GM12878 (cell line): ENCODE data around the gene LDHAL6A. TPM values are rescaled to one million over a fixed set of nuclear protein-coding genes. Genes with fewer than 3 reads are reported as not detected.

Source experiments
- BACH1 ChIP-seq: fragments of 450-650 bp; IDR thresholded peaks from 2 replicates; pipeline ENCODE4 v1.6.1; 2017; ENCODE audit warnings: mild to moderate bottlenecking, borderline replicate concordance
- BHLHE40 ChIP-seq, 2 experiments: fragments of 450-650 bp in 1 of 2; IDR thresholded peaks; 2 replicates each; pipeline ENCODE4 v1.6.1; 2011 to 2017; ENCODE audit warnings: low read depth in 2 of 2, borderline replicate concordance in 1 of 2, improper control_type of control experiment in 1 of 2, low read length in 1 of 2, mild to moderate bottlenecking in 1 of 2
- CUX1 ChIP-seq: IDR thresholded peaks from 2 replicates; pipeline ENCODE4 v1.6.1; 2012; ENCODE audit warnings: improper control_type of control experiment, low read depth, low read length; ENCODE audit not compliant: insufficient replicate concordance
- GABPA ChIP-seq: IDR thresholded peaks from 2 replicates; pipeline ENCODE4 v1.6.1; 2014; ENCODE audit warnings: antibody characterized with exemption, low read depth, mild to moderate bottlenecking, inconsistent platforms
- JUNB ChIP-seq: IDR thresholded peaks from 2 replicates; pipeline ENCODE4 v1.6.1; 2016; ENCODE audit warnings: antibody characterized with exemption, mild to moderate bottlenecking
- MXI1 ChIP-seq: fragments of 150-350 bp; IDR thresholded peaks from 2 replicates; pipeline ENCODE4 v1.6.1; 2011; ENCODE audit warnings: low read depth, mild to moderate bottlenecking, inconsistent platforms, low read length, improper control_type of control experiment
- PML ChIP-seq: IDR thresholded peaks from 2 replicates; pipeline ENCODE4 v1.6.1; 2012; ENCODE audit warnings: low read length, inconsistent platforms
- POLR2A ChIP-seq: IDR thresholded peaks from 2 replicates; pipeline ENCODE4 v1.6.1; 2011; ENCODE audit warnings: low read depth, mild to moderate bottlenecking, low read length
- RB1 ChIP-seq: fragments of 450-650 bp; formaldehyde crosslinking; IDR thresholded peaks from 2 replicates; pipeline ENCODE4 v1.6.1; 2017; ENCODE audit warnings: mild to moderate bottlenecking, borderline replicate concordance
- SMAD5 ChIP-seq: IDR thresholded peaks from 2 replicates; pipeline ENCODE4 v1.6.1; 2016; ENCODE audit warnings: antibody characterized with exemption, low read depth
- TAF1 ChIP-seq: IDR thresholded peaks from 2 replicates; pipeline ENCODE4 v1.6.1; 2011; ENCODE audit warnings: mild to moderate bottlenecking, low read depth, low read length, borderline replicate concordance
- USF1 ChIP-seq: IDR thresholded peaks from 2 replicates; pipeline ENCODE4 v1.6.1; 2011; ENCODE audit warnings: borderline replicate concordance, low read depth, mild to moderate bottlenecking, moderate library complexity, mixed read lengths, low read length; ENCODE audit not compliant: insufficient read depth; ENCODE audit errors: extremely low read length
- ZBTB40 ChIP-seq: fragments of 450-650 bp; IDR thresholded peaks from 2 replicates; pipeline ENCODE4 v1.6.1; 2016; ENCODE audit warnings: mild to moderate bottlenecking, moderate library complexity, borderline replicate concordance
- ZNF687 ChIP-seq: fragments of 450-650 bp; IDR thresholded peaks from 2 replicates; pipeline ENCODE4 v1.6.1; 2017; ENCODE audit warnings: mild to moderate bottlenecking, moderate library complexity
- polyA plus RNA-seq, 11 experiments: library from polyadenylated mRNA; depleted of rRNA in 4 of 11; unstranded in 6 of 11; stranded (reverse) in 5 of 11; fragments of >200 nt; fragmentation: Nextera tagmentation in 4 of 11; fragmentation: Illumina TruSeq in 1 of 11; extraction: Ambion mirVana in 4 of 11; extraction: Trizol in 1 of 11; gene quantifications; 1 replicate in 1 of 11; 2 replicates in 10 of 11; pipeline versions ENCODE4 v1.2.1 to v1.2.3, GENCODE V29; 2011 to 2016; ENCODE audit warnings: inconsistent platforms in 2 of 11, missing spikeins in 2 of 11, low read depth in 1 of 11
- total RNA-seq, 4 experiments: library from RNA; depleted of rRNA in 3 of 4; stranded (reverse); fragments of >200 nt in 3 of 4; fragmentation: Illumina TruSeq in 1 of 4; extraction: Trizol in 1 of 4; gene quantifications; 2 replicates each; pipeline versions ENCODE4 v1.2.1 to v1.2.3, GENCODE V29; 2013 to 2021

The LDHAL6A gene
- total and polyA plus RNA-seq, 10 of the 15 experiments (the other 5 are each of a cell fraction or from before 2014, with no cell fraction given): 0.03 to 0.11 (median 0.09) TPM; not detected in 7

- TF ChIP-seq JUNB (no peak; the same call in 1 of the 2 replicates), USF1 (peak; percentile 8), SMAD5 (peak; percentile 96), ZNF687 (peak; percentile 76; the same call in 1 of the 2 replicates), BACH1 (peak; percentile 44; the same call in 1 of the 2 replicates), MXI1 (no peak; the same call in 1 of the 2 replicates), CUX1 (no peak), RB1 (peak; percentile 64; the same call in 1 of the 2 replicates), PML (peak; percentile 89), ZBTB40 (peak; percentile 97), BHLHE40 (IDR thresholded peaks at IDR 0.05; ENCODE audit: borderline replicate concordance in 1 of 2, low read depth in 2 of 2, low read length in 1 of 2) (peak; percentile 23 to 56; a peak in 3 of 4 replicates), TAF1 (peak; percentile 80), GABPA (peak; percentile 98), POLR2A (peak; percentile 98)
Observed at GRCh38 chr11:18526521-18527296, 71.1 kb downstream of the LDHAL6A start, which contains the start of gene TSG101 (continued).
